Measurements from ENCODE around the gene THBS2. TPM values are rescaled to one million over a fixed set of nuclear protein-coding genes. Genes with fewer than 3 reads are reported as not detected.

THBS2 gene
- total and polyA plus RNA-seq, 2 donors (not counting 1 experiment from before 2014, with no cell fraction given) = 86.5 to 269 TPM

GRCh38 chr6:169213814-169214520, 39.7 kb downstream of the THBS2 start:
- Histone ChIP-seq H3K79me2 (ENCODE audit: control insufficient read depth, insufficient read depth, low read length) (no peaks in the 10 kb centered on the region), H2AFZ (ENCODE audit: low read length) (no peak overlapping the region), H3K27ac (ENCODE audit: insufficient read depth, low read length) (peak overlapping the region; percentile 76), H3K9ac (ENCODE audit: insufficient read depth, low read length) (no peak overlapping the region), H3K36me3 (ENCODE audit: control insufficient read depth, insufficient read depth, low read length) (peaks cover 9% of the 10 kb centered on the region), H3K9me3 (ENCODE audit: control insufficient read depth, insufficient read depth, low read depth, low read length) (no peaks in the 10 kb centered on the region), H4K20me1 (ENCODE audit: control insufficient read depth, extremely low read depth, insufficient read depth, low read length) (no peaks in the 10 kb centered on the region), H3K4me3 (replicated peaks in 1 of 4; ENCODE audit: control extremely low read depth in 1 of 4, insufficient read depth in 1 of 4, low read depth in 3 of 4, low read length in 4 of 4) (no peak overlapping the region), H3K4me2 (ENCODE audit: extremely low read depth, insufficient read depth, low read length) (no peak overlapping the region), H3K4me1 (ENCODE audit: control insufficient read depth, extremely low read depth, insufficient read depth, low read length) (peaks cover 14% of the 10 kb centered on the region), H3K27me3 (ENCODE audit: control insufficient read depth, insufficient read depth, low read length) (no peaks in the 10 kb centered on the region)
- TF ChIP-seq EZH2 (IDR thresholded peaks at IDR 0.05; ENCODE audit: low read length, missing control alignments) = no peak
- TF ChIP-seq, protein P1, sequence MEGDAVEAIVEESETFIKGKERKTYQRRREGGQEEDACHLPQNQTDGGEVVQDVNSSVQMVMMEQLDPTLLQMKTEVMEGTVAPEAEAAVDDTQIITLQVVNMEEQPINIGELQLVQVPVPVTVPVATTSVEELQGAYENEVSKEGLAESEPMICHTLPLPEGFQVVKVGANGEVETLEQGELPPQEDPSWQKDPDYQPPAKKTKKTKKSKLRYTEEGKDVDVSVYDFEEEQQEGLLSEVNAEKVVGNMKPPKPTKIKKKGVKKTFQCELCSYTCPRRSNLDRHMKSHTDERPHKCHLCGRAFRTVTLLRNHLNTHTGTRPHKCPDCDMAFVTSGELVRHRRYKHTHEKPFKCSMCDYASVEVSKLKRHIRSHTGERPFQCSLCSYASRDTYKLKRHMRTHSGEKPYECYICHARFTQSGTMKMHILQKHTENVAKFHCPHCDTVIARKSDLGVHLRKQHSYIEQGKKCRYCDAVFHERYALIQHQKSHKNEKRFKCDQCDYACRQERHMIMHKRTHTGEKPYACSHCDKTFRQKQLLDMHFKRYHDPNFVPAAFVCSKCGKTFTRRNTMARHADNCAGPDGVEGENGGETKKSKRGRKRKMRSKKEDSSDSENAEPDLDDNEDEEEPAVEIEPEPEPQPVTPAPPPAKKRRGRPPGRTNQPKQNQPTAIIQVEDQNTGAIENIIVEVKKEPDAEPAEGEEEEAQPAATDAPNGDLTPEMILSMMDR (conservative IDR thresholded peaks at IDR 0.05 in 1 of 2, IDR thresholded peaks at IDR 0.05 in 1 of 2; ENCODE audit: low read depth in 1 of 2, low read length in 2 of 2) = no peak
- DNase-seq (ENCODE audit: low read depth in 2 of 2) = peak in 1 of 2 donors; percentile 23

DNA sequence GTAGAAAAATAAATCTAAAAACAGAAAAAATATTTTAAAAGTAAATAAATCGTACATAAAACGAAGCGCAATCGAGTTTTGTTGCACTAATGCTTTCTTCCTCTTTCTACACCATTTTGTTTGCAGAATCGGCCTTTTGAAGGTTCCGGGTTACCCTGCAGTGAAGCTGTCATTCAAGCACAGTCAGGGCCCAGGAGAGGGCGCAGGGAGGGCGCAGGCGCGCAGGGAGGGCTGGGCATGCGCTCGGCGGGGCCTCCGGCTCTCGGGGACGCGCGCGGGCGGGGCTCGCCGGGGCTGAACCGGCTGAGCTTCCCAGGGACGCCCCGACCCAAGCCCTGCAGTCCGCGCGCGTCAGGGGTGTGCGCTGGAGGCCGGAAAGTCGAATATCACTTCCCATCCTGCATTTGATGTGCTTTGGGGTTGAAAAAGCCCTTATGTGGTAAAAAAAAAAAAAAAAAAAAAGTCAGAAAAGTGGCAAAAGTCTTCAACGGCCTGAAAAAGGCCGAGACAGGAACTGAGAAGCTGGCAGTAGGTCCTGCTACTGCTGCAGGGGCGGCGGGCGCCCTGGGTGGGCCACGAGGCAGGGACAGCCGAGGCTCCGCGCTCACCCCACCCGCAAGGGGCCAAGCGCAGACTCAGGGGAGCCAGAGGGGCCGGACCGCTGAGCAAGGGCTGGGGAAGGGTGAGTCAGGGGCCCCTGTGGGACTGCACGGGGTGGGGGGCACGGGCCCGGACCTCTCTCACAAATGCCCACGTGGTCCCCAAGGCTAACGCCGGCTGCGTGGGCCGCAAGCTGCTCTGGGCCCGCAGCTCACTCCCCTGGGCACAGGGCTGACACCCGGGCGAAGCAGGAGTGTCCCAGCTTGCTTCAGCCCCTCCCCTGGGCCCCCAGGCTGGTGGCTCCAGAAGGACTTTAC, 40.5 kb downstream of the THBS2 start:
- no peak for TF ChIP-seq EZH2 (IDR thresholded peaks at IDR 0.05; ENCODE audit: low read length, missing control alignments)
- TF ChIP-seq, protein P1 (conservative IDR thresholded peaks at IDR 0.05 in 1 of 2, IDR thresholded peaks at IDR 0.05 in 1 of 2; ENCODE audit: low read depth in 1 of 2, low read length in 2 of 2) = peak; percentile 34 to 36
- peak overlapping the region; percentile 76 for H3K27ac ChIP-seq (ENCODE audit: insufficient read depth, low read length)
- H3K36me3 ChIP-seq (ENCODE audit: control insufficient read depth, insufficient read depth, low read length) = peaks cover 8% of the 10 kb centered on the region
- H3K9me3 ChIP-seq (ENCODE audit: control insufficient read depth, insufficient read depth, low read depth, low read length) = no peaks in the 10 kb centered on the region
- no peaks in the 10 kb centered on the region for H3K27me3 ChIP-seq (ENCODE audit: control insufficient read depth, insufficient read depth, low read length)
- H2AFZ ChIP-seq (ENCODE audit: low read length) = no peak overlapping the region
- H3K9ac ChIP-seq (ENCODE audit: insufficient read depth, low read length) = peak overlapping the region; percentile 51
- peak overlapping the region in 1 of 4 experiments; percentile 34 for H3K4me3 ChIP-seq (replicated peaks in 1 of 4; ENCODE audit: control extremely low read depth in 1 of 4, insufficient read depth in 1 of 4, low read depth in 3 of 4, low read length in 4 of 4)
- no peaks in the 10 kb centered on the region for H4K20me1 ChIP-seq (ENCODE audit: control insufficient read depth, extremely low read depth, insufficient read depth, low read length)
- no peaks in the 10 kb centered on the region for H3K79me2 ChIP-seq (ENCODE audit: control insufficient read depth, insufficient read depth, low read length)
- DNase-seq (ENCODE audit: low read depth in 2 of 2) = peak; percentile 84 to 90
- peak overlapping the region; percentile 3 for H3K4me2 ChIP-seq (ENCODE audit: extremely low read depth, insufficient read depth, low read length)
- H3K4me1 ChIP-seq (ENCODE audit: control insufficient read depth, extremely low read depth, insufficient read depth, low read length) = peaks cover 14% of the 10 kb centered on the region

GRCh38 chr6:169212436-169212835, 41.2 kb downstream of the THBS2 start:
- Histone ChIP-seq H3K36me3 (ENCODE audit: control insufficient read depth, insufficient read depth, low read length) (peaks cover 7% of the 10 kb centered on the region), H3K27ac (ENCODE audit: insufficient read depth, low read length) (no peak overlapping the region), H4K20me1 (ENCODE audit: control insufficient read depth, extremely low read depth, insufficient read depth, low read length) (no peaks in the 10 kb centered on the region), H3K9me3 (ENCODE audit: control insufficient read depth, insufficient read depth, low read depth, low read length) (no peaks in the 10 kb centered on the region), H3K9ac (ENCODE audit: insufficient read depth, low read length) (no peak overlapping the region), H3K4me1 (ENCODE audit: control insufficient read depth, extremely low read depth, insufficient read depth, low read length) (peaks cover 12% of the 10 kb centered on the region), H3K4me2 (ENCODE audit: extremely low read depth, insufficient read depth, low read length) (no peak overlapping the region), H3K79me2 (ENCODE audit: control insufficient read depth, insufficient read depth, low read length) (no peaks in the 10 kb centered on the region), H3K4me3 (replicated peaks in 1 of 4; ENCODE audit: control extremely low read depth in 1 of 4, insufficient read depth in 1 of 4, low read depth in 3 of 4, low read length in 4 of 4) (peak overlapping the region in 1 of 4 experiments; percentile 34), H3K27me3 (ENCODE audit: control insufficient read depth, insufficient read depth, low read length) (no peaks in the 10 kb centered on the region), H2AFZ (ENCODE audit: low read length) (no peak overlapping the region)
- peak in 1 of 2 donors; percentile 47 for DNase-seq (ENCODE audit: low read depth in 2 of 2)
- TF ChIP-seq EZH2 (IDR thresholded peaks at IDR 0.05; ENCODE audit: low read length, missing control alignments) = no peak
- TF ChIP-seq, protein P1 (conservative IDR thresholded peaks at IDR 0.05 in 1 of 2, IDR thresholded peaks at IDR 0.05 in 1 of 2; ENCODE audit: low read depth in 1 of 2, low read length in 2 of 2) = no peak

Data from fibroblast of lung (primary cell).